ENCODE data around the gene MESD.
A peak's percentile ranks its signal among the peaks of the same experiment; 100 is the strongest.

The MESD gene

DNA sequence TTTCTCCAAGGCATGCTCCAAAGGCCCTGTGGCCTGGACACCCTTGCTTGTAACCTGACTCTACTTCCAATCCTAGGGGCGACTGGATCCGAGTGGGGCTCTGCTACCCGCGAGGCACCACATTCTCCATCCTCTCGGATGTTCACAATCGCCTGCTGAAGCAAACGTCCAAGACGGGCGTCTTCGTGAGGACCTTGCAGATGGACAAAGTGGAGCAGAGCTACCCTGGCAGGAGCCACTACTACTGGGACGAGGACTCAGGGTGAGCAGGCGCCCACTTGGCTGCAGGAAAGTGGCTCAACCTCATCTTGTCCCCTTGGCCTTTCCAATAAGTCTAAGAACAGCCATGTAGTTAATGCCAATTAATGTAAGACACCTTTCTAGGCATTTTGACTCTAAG is 51.9 kb downstream of the MESD start:
- DNase-seq (ENCODE audit: low spot score), result no peak

DNA sequence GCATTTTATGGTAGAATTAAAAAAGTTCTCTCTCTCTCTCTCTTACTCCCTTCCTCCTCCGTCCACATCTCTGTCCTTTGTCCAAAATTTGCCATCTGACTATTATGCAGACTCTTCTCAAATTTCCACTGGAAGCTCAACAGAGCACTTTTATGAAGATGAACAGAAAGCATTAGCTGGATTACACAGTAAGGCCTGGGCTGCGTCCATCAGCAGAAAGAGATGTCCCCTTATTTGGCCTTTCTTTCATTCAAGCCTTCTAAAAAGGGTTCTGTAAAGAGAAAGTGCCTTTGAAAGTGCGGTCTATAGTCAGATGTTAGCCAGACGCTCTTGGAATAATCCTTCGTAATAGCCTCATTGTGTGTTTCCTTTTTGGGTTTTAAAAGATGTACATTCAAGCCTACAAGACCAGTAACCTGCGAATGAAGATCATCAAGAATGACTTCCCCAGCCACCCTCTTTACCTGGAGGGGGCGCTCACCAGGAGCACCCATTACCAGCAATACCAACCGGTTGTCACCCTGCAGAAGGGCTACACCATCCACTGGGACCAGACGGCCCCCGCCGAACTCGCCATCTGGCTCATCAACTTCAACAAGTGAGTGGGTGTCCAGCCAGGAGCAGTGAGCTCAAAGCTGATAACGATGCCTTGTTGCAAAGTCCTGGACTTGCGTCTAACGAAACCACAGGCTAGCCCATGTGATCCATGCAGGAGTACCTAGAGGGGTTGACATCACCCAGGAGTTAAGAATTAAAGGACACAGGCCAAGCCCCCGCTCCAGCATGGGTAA is 53.1 kb downstream of the MESD start:
- DNase-seq (ENCODE audit: low spot score), result no peak

DNA sequence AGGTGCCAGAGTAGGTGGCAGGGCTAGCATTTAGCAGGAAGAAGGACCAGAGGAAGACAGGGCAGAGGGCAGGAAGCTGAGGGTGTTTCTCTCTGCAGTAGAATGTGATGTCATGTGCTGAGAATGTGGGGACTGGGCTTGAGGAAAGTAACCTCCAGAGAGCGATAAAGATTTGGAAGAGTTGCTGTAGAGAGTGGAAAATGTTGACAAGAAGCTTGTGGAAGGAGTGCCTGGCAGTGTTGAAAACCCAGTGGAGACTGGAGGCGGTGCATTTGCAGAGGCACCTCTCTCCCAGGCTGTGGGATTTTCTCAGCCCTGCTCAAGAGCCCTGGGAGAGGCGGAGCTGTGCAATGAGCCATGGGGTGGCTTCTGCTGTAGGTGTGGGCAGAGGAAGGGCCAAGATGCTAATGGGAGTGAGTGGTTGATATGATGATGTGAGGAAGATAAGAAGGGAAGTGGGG is 54.8 kb downstream of the MESD start:
- DNase-seq (ENCODE audit: low spot score), result no peak

GRCh38 chr15:80932989-80933388 is 56.6 kb downstream of the MESD start:
- DNase-seq (ENCODE audit: low spot score), result no peak

- DNase-seq (ENCODE audit: low spot score), result no peak
Observed at GRCh38 chr15:80932513-80932815, 57.2 kb downstream of the MESD start.

DNA sequence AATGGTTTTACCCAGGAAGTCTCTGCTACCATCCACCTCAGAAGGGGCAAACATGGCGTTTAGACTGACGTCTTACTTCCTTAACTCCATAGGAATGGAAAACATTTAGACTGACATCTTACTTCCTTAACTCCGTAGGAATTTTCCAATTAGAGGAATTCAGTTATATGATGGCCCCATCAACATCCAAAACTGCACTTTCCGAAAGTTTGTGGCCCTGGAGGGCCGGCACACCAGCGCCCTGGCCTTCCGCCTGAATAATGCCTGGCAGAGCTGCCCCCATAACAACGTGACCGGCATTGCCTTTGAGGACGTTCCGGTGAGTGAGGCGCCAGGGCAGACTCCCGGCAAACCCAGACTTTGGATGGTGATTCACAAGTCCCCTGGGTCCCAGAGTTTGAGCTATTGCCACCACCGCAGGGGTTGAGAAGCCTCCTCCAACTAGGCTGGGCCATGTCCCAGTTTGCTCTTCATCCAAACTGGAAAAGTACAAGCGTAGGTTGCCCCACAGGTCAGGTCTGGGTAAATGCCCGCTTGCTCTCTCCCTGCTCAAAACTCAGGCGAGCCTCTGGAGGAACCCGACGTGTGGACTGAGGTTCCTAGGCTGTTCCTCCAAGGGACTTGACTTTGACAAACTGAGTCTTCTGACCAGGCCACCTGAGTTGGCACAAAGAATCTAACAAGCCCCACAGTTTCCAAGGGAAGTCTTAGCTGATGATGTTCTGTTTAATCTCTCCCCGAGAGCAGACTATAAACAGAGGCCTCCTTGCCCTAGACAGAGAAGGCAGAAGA is 57.7 kb downstream of the MESD start:
- no peak for DNase-seq (ENCODE audit: low spot score)

DNA sequence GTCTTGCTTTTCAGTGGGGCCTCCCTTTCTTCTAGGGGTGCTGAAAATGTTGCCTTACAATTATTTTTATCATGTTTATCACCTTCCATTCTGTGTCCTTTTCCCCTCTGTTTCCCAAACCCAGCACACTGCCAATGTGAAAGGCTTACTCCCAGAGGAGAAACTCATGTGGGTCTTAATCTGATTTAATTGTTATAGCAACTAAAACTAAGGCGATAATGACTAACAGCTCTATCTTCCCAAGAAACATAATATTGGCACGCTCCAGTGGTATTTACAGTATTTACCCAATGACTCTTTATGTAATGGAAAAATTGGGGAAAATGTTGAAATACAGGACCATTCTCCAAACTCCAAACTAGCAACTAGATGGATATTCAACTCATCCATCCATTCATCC is 58.4 kb downstream of the MESD start:
- no peak for DNase-seq (ENCODE audit: low spot score)

GRCh38 chr15:80929689-80930088 is 59.9 kb downstream of the MESD start:
- no peak for DNase-seq (ENCODE audit: low spot score)

DNA sequence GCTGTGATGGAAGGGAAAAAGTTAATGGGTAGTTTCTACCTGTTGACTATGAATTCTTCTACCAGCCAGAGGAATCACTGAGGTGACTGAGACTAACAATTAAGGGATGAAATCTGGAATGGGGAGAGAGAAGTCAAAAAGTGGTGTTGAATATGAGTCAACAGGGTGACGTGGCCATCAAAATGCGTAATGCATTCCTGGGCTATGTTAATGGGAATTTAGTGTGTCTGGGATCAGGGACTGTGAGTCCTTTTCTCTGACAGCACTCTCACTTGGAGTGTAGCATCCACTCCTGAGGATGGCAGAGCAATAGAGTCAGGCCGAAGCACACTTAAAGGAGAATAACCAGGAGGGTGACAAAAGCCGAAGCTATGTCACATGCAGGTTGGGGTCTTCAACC is 60.4 kb downstream of the MESD start:
- no peak for DNase-seq (ENCODE audit: low spot score)

GRCh38 chr15:80926126-80926525 is 63.5 kb downstream of the MESD start:
- DNase-seq (ENCODE audit: low spot score), result no peak

DNA sequence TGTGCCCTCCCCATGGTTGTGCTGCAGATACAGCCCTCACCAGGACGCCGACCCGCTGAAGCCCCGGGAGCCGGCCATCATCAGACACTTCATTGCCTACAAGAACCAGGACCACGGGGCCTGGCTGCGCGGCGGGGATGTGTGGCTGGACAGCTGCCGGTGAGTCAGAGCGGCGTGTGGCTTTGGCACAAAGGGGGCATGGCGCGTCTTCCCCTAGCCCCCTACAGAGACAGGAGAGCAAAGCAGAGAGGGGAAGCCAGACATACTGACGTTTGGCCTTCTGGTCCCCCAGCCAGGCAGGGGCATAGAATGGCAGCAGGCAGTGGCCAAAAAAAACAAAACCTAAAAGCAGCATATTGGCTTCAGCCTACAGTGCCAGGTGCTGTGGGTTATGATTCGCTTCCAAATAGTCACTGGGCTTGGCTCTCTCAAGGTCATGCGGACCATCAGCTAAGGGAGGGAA is 64.0 kb downstream of the MESD start:
- DNase-seq (ENCODE audit: low spot score), result no peak

DNA sequence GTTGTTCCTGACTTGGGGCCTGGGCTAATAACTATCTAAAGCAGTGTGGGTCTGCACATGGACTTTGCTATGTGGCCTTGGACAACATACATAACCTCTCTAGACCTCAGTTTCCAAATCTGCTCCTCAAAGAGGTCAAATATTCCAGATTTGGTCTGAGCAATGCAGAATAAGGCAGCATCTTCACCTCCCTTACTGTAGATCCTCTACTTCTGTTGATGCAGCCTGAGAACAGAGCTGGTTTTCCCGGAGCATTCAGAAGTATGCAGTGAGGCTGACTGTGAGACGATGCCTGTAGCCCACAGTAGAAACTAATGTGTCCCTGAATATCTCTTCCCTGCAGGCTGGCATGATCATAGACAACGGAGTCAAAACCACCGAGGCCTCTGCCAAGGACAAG is 65.3 kb downstream of the MESD start:
- no peak for DNase-seq (ENCODE audit: low spot score)

GRCh38 chr15:80923668-80924067 is 66.0 kb downstream of the MESD start:
- DNase-seq (ENCODE audit: low spot score), result no peak

DNA sequence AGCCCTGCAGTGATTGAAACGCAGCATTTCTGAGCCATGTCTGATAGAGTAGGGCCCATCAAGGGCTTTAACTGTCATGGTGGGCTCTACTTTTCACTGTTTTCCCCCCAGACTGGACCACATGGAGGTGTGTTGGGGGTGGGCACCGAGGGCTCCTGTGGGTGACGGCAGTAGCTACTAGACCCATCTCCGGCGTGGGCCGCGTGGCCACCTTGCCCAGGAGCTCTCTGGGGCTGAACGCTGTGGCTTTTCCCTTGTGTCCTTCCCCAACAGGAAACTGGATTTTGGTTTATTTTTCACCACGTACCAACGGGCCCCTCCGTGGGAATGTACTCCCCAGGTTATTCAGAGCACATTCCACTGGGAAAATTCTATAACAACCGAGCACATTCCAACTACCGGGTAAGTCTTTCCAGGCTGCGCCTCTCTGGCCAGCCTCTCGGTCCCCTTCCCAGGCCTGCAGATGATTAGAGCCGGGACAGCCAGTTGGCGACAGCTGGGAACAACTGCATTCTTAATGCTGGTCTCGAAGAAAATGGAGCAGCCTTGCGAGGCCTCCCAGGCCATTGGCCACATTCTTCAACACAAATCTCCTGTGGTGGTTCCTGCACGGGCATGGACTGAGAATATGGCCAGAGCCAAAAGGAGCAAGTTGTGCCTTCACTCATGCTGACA is 67.7 kb downstream of the MESD start:
- DNase-seq (ENCODE audit: low spot score), result no peak

DNA sequence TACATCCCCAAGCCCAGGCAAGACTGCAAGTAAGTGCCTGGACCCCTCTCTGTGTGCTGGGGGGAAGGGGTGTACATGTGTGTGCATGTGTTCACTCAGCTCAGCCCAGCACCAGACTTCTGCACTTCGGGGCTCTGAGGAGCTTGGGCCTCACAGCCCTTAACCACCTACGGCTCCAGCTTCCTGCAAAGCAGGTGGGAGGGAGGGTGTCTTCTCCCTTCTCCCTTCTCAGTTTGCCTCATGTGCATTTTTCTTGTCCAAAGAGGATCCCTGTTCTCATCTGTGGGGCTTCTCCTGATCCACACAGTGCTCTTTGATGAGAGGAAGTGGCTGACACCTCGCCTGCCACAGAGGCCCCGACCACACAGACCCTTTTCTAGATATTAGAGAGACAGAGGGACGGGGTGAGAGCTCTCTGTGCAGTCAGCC is 69.3 kb downstream of the MESD start:
- no peak for DNase-seq (ENCODE audit: low spot score)

- no peak for DNase-seq (ENCODE audit: low spot score)
Observed at GRCh38 chr15:80918196-80918783, 71.3 kb downstream of the MESD start.

DNA sequence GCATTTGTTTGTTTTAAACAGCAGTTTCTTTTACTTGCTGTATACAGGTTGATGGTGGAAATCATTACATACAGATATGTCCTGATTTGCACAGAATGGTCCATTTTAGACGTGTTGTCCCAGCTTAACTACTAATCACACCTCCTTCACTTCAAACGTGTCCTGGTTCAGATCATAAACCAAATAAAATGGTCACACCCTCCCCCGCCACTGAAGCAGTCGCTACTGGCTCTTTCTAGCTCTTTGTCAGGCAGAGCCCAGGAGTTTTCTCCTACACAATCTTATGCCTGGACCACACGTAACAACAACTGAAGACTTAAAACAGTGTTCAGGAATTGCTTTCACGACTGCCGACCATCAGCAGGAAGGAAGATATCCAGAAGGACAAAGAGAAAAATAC is 73.6 kb downstream of the MESD start:
- no peak for DNase-seq (ENCODE audit: low spot score)

- DNase-seq (ENCODE audit: low spot score), result no peak
Observed at GRCh38 chr15:80915472-80915871, 74.1 kb downstream of the MESD start.

GRCh38 chr15:80913541-80913940 is 76.1 kb downstream of the MESD start:
- DNase-seq (ENCODE audit: low spot score), result no peak

- DNase-seq (ENCODE audit: low spot score), result no peak
Observed at GRCh38 chr15:80912673-80913072, 76.9 kb downstream of the MESD start.

GRCh38 chr15:80911821-80912220 is 77.8 kb downstream of the MESD start:
- no peak for DNase-seq (ENCODE audit: low spot score)

- DNase-seq (ENCODE audit: low spot score), result peak; percentile 20
Observed at GRCh38 chr15:80906159-80906766, 83.4 kb downstream of the MESD start.

Measured in HuH-7 (cell line).